HG02943 (cell line): Measurements from ENCODE around the gene OR6S1.
A peak's percentile ranks its signal among the peaks of the same experiment; 100 is the strongest.
"Not testable (repeated sequence)": the region's sequence is repeated elsewhere in the genome, so short reads cannot be mapped to it uniquely, and the experiment has no call there.

Experiments used
- ATAC-seq: cut with Tn5 transposase; IDR thresholded peaks from one replicate; pipeline ENCODE4 v1.9.1; 2021; ENCODE audit warnings: mild to moderate bottlenecking, low read depth, moderate library complexity; ENCODE audit not compliant: unreplicated experiment

Gene OR6S1

DNA sequence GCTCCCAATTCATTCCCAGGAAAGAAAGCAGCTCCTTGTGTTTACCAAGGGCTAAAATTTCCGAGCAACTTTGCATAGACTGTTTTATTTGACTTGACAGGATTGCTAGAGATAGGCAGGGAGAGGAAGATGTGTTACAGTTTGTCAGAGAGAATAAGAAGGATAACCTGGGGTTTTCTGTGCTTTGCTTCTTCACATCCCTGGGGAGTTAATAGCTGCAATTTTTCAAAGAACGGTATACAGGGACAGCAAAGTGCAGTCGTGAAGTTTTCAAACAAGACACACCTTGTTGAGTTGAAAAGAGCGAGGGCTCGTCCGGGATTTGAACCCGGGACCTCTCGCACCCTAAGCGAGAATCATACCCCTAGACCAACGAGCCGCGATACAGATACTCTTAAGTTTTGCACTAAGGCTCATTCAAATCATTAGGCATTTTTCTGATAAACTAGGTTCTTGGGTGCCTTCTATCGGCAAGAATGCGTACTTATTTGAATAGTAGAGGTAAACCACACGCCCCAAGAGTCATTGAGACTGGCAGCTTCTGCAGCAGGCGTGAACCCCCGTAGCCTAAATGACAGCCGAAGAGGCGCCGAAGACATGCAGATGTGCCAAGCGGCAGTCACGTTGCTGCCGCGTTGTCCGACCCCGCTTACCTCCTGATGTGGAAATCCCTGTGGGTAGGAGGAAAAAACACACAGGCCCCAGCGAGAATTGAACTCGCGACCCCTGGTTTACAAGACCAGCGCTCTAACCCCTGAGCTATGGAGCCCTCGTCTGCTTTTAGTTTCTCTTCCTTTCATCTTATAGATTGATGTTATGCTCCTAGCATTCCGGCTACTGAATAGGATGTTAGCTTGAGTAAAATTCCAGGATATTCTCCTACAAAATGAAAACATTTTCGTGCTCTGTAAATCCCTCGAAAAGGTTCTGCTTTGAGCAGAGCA lies 28.1 kb downstream of the OR6S1 start:
- ATAC-seq: peak; percentile 64

- ATAC-seq: no peak
Measured at GRCh38 chr14:20612403-20612802, 29.1 kb downstream of the OR6S1 start.

DNA sequence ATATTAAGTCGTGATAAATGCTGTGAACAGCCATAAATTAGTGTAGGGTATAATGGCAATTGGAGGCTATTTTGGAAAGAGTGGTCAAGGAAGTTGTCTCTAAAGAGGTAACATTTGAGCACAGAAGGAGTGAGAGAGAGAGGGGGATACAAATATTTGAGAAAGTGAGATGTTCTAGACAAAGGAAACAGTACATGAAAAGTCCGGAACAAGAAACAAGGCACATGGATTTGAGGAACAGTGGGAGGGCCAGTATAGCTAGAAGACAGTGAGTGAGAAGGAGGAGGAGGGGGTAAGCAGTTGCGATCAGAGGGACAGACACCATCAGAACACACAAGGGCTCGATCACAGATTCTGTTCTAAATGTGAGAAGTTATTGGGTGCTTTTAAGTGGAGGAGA lies 30.2 kb downstream of the OR6S1 start:
- ATAC-seq: no peak

GRCh38 chr14:20610002-20610765 lies 31.3 kb downstream of the OR6S1 start:
- ATAC-seq: no peak

GRCh38 chr14:20609215-20610001 lies 32.1 kb downstream of the OR6S1 start:
- no peak for ATAC-seq

DNA sequence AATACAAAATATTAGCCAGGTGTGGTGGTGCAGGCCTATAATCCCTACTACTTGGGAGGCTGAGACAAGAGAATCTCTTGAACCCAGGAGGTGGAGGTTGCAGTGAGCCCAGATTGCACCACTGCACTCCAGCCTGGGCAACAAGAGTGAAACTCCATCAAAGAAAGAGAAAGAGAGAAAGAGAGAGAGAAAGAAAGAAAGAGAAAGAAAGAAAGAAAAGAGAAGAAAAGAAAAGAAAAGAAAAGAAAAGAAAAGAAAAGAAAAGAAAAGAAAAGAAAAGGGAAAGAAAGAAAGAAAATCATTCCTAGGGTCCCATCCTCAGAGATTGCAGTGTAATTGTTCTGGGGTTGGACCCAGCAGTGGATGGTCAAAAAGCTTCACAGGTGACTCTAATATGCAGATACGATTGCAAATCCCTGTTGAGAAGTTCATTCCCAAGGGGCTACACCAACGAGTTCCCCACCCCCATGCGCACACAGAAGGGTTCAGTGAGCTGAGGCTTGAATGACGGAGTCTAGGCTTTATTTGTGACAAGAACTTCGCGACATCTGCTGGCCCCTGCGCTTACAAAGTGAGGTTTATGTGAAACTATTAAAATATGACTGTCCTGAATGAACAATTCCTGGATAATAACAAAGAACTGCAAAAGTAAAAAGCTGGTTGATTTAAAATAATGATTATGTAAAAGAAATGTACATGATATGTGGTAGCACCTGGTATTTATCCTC lies 32.9 kb downstream of the OR6S1 start:
- no peak for ATAC-seq

GRCh38 chr14:20607617-20608016 lies 33.9 kb downstream of the OR6S1 start:
- no peak for ATAC-seq

DNA sequence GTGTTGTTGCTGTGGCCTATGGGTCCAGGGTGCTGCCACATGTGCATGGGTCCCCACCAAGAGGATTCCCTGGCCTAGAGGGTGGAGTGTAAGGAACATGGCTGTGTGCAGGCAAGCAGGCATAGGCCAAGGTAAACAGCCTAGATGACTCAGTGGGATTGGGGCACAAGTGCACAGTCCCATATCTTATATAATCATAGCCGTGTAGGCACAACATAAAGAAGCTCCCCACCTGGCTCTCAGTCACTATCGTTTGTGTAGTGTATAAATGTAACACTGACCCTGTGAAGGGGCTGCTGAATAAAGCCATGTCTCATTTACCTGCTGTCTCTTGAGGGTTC lies 34.6 kb downstream of the OR6S1 start:
- ATAC-seq: no peak

DNA sequence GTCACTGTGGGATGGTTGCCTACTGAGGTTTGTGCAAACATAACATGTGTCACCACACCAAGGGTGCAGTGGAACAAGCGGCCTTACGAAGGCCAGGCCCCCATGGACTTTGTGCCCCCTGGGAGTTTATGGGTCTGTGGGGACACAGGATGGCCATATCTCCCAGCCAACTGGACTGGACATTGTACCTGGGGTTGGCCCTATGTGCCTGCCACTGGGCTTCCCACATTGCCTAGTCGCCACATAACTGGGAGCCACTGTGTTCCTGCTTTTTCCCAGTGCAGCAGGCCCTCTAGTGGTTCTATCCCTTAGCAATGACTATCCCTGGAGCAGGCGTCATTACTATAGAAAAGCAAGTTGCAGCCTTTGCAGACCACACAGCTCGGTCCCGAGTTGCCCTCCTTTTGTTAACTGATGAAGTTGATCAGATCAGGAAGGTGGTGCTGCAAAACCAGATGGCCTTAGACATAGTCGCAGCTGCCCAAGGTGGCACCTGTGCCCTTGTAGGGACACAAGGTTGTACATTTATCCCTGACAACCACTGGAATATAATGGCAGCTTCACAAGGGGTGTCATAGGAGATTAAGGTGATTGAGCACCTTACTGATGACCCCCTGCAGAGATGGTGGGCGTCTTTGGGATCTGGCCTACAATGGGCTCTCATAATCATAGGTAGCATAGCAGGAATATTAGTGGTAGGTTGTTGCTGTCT lies 35.1 kb downstream of the OR6S1 start:
- no peak for ATAC-seq

DNA sequence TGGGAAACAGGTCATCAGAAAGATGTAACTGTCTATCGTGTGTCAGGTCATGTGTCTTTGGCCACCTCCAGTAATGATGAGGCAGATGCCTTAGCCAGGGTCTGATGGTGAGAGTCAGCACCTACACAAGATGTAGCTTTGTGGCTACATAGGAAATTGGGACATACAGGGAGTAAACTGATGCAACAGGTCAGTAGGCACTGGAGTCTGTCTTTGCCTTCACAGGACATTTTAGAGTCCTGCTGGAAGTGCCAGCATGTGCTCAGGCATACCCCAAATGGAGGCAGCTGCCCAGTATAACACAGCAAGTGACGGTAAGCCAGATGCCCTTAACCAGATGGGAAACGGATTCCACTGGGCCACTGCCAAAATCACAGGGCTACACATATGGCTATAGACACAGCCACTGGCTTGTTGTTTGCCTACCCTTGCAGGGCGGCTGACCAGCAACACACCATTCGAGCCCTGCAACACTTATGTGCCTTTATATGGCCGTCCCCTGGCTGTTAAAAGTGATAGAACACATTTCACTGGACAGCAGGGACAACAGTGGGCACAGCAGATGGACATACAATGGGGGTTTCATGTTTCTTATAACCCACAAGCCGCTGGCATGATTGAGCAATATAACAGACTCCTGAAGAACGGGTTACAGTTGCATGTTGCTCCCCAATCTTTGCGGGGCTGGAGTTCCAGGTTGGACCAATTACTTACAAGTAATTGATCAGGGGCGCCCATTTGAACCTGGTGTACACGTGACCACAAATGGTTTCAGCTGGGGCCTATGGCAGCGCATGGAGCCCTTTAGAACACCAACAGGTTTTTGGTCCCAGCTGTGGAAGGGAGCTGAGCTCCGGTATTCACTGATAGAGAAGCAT lies 37.4 kb downstream of the OR6S1 start:
- ATAC-seq: no peak

DNA sequence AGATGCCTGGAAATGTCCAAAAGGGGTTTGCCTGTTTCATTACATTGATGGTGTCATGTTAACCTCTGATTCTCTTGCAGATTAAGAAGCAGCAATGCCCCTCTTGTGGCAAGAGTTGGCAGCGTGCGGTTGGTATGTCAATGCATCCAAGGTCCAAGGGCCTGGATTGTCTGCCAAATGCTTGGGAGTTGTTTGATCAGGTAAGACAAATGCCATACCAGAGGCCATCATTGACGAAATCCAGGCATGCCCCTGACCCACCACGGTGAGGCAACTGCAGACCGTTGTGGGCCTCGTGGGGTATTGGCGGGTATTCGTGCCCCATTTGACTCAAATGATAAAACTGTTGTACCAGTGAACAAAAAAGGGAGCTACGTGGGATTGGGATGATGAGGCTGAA lies 38.9 kb downstream of the OR6S1 start:
- no peak for ATAC-seq

DNA sequence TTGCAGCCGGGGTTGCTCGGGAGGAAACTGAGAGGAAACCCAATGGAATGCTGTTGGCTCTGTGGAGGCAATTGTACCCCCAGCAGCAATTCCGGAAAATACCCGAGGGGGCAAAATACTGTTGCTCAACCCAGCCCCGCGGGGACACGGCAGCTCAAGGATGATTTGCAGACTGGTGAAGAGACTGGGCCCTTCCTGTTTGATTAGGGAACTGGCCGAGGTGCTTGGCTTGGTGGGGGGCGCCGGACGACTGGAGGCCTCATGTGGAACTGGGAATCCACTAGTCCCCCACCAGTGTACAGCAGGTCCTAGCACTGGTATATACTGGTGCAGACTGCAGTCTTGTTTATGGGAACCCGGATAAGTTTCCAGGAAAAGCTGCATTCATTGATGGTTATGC lies 40.0 kb downstream of the OR6S1 start:
- no peak for ATAC-seq

- no peak for ATAC-seq
Measured at GRCh38 chr14:20597108-20597507, 44.4 kb downstream of the OR6S1 start.

GRCh38 chr14:20595726-20596125 lies 45.8 kb downstream of the OR6S1 start:
- ATAC-seq: not testable (repeated sequence)

- no peak for ATAC-seq
Measured at GRCh38 chr14:20592574-20592973, 48.9 kb downstream of the OR6S1 start.

DNA sequence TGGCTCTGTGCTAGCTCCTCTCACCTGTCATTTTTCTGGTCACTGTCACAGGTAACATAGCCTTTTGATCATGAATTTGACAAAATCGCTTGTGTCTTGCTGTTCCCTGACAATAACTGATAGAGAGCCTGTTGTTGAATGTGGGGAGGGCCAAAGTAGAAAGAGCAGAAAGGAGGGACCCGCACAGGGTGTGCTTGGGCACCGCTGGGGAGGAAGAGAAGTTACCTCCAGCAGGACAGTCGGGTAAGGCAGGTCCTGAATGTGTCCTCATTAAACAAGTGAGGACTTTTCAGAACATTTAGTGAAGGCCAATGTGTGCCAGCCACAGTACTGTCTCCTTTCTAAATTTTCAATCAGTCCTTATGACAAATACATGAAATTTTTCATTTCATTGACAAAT lies 50.3 kb downstream of the OR6S1 start, which contains the start of gene RNASE12:
Gene RNASE12, minus strand, starts transcription at position 142 of the 400 bp plus-strand sequence. CDS start 653 bp downstream, outside the sequence.
- ATAC-seq: no peak
